Gastroesophageal sphincter (tissue), 4 donors: ENCODE results near the gene CEMIP. TPM values are rescaled to one million over a fixed set of nuclear protein-coding genes. Genes with fewer than 3 reads are reported as not detected.
A peak's percentile ranks its signal among the peaks of the same experiment; 100 is the strongest.

Experiments used
- ATAC-seq: fragments of 150-250 bp; one replicate; pipeline ENCODE4 v1.9.1; 2016; ENCODE audit warnings: mild to moderate bottlenecking, moderate library complexity
- H3K27ac ChIP-seq, 4 donors: fragments of 200-600 bp; sonication (generic) in 3 of 4; 1 replicate in 3 of 4; 2 replicates in 1 of 4; pipeline ENCODE4 v1.5.1; 2016 to 2019
- H3K27me3 ChIP-seq: fragments of 200-600 bp; sonication (generic); one replicate; pipeline ENCODE4 v1.5.1; 2019
- H3K36me3 ChIP-seq, 2 donors: fragments of 200-600 bp; sonication (generic); one replicate each; pipeline ENCODE4 v1.5.1; 2019; ENCODE audit warnings: control low read depth in 1 of 2
- H3K4me1 ChIP-seq, 3 donors: fragments of 200-600 bp; sonication (generic); 1 replicate in 2 of 3; 2 replicates in 1 of 3; pipeline ENCODE4 v1.5.1; 2016 to 2019; ENCODE audit warnings: control low read depth in 2 of 3
- H3K4me3 ChIP-seq, 2 donors: fragments of 200-600 bp; sonication (generic); one replicate each; pipeline ENCODE4 v1.5.1; 2019; ENCODE audit warnings: mild to moderate bottlenecking in 1 of 2, moderate library complexity in 1 of 2
- H3K9me3 ChIP-seq, 3 donors: fragments of 200-600 bp; sonication (generic); one replicate each; pipeline ENCODE4 v1.5.1; 2017 to 2019; ENCODE audit warnings: control low read depth in 2 of 3
- EP300 ChIP-seq: sonication (generic); formaldehyde crosslinking; IDR thresholded peaks from one replicate; pipeline ENCODE4 v1.6.1; 2017; ENCODE audit warnings: antibody characterized with exemption, mild to moderate bottlenecking
- POLR2A ChIP-seq, 2 donors: fragments of 450-650 bp; IDR thresholded peaks; one replicate each; pipeline ENCODE4 v1.6.1; 2017; ENCODE audit warnings: antibody characterized with exemption in 2 of 2, mild to moderate bottlenecking in 2 of 2, moderate library complexity in 1 of 2
- POLR2AphosphoS5 ChIP-seq: sonication (generic); formaldehyde crosslinking; IDR thresholded peaks from one replicate; pipeline ENCODE4 v1.6.1; 2017; ENCODE audit warnings: antibody characterized with exemption
- WGBS, 2 donors: methylation state at CpG; one replicate each; pipeline ENCODE4 v1.1.5; 2018; ENCODE audit warnings: low coverage in 1 of 2; 5-methylcytosine and 5-hydroxymethylcytosine counted together
- total RNA-seq, 4 donors: library from RNA; depleted of rRNA; stranded (reverse); fragments of >200 nt; gene quantifications; one replicate each; pipeline ENCODE4 v1.1.0, GENCODE V29; 2016
- TF ChIP-seq, protein P1 (sequence below), 4 experiments: fragments of 200-600 bp in 2 of 4; fragments of 450-650 bp in 2 of 4; sonication (generic) in 1 of 4; IDR thresholded peaks; one replicate each; pipeline ENCODE4 v1.5.1; 2017 to 2019; ENCODE audit warnings: antibody characterized with exemption in 4 of 4, mild to moderate bottlenecking in 2 of 4, moderate library complexity in 2 of 4

CEMIP gene
- total RNA-seq, 4 donors from 2014 or later = 0.35 to 0.54 TPM; not detected in 2

DNA sequence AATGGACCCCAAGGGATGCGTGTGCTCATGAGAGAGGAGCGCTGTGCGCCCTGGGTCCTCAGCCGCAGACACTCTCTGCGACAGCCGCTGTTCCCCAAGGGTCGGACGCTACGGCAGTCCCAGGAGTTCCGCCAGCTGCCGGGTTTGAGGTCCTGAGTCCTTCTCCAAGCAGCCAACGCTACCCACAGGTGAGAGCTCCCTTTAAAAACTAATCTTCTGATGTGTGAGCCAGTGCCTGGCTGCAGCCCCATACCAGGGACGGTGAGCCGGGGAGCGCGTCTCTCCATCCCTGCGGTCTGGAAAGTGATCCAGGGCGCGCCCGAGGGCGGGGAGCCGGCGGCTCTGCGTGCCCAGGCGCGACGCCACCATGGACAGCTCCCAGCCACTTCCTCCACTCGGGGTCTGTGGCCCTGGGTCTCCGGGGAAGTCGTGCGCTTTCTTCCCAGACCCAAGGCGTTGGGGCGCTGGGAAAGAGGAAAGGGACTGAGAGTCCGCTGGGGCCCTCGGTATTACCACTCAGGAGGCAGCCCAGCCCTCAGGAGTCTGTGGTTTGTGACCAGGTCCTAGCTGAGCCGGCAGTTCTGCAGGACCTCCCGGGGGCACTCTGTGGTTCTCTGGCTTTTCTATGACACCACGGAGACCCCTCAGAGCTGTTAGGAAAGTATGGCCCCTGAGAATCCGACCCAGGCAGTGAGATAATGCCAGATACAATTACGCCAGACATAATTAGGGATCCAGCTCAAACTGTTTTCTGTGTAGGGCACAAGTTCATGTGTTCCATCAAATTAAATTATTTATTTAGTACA, 1.4 kb downstream of the CEMIP start:
- no peak for ATAC-seq
- H3K4me3 ChIP-seq = peak overlapping the region in 1 of 2 donors; percentile 62
- TF ChIP-seq, protein P1, sequence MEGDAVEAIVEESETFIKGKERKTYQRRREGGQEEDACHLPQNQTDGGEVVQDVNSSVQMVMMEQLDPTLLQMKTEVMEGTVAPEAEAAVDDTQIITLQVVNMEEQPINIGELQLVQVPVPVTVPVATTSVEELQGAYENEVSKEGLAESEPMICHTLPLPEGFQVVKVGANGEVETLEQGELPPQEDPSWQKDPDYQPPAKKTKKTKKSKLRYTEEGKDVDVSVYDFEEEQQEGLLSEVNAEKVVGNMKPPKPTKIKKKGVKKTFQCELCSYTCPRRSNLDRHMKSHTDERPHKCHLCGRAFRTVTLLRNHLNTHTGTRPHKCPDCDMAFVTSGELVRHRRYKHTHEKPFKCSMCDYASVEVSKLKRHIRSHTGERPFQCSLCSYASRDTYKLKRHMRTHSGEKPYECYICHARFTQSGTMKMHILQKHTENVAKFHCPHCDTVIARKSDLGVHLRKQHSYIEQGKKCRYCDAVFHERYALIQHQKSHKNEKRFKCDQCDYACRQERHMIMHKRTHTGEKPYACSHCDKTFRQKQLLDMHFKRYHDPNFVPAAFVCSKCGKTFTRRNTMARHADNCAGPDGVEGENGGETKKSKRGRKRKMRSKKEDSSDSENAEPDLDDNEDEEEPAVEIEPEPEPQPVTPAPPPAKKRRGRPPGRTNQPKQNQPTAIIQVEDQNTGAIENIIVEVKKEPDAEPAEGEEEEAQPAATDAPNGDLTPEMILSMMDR (IDR thresholded peaks at IDR 0.05) = no peak
- TF ChIP-seq POLR2AphosphoS5 = no peak
- no peak for TF ChIP-seq POLR2A (IDR thresholded peaks at IDR 0.05)
- no peak for TF ChIP-seq EP300
- 11% methylated on average over 13 of the region's 40 CpGs; no CpG with 5 or more reads in 1 of the 2 donors for WGBS, 2 donors
- H3K36me3 ChIP-seq = no peaks in the 10 kb centered on the region
- peaks cover 56% of the 10 kb centered on the region for H3K27me3 ChIP-seq
- H3K4me1 ChIP-seq = peaks cover 0 to 38% (median 15%) of the 10 kb centered on the region in 3 donors
- no peak overlapping the region for H3K27ac ChIP-seq
- no peaks in the 10 kb centered on the region for H3K9me3 ChIP-seq

DNA sequence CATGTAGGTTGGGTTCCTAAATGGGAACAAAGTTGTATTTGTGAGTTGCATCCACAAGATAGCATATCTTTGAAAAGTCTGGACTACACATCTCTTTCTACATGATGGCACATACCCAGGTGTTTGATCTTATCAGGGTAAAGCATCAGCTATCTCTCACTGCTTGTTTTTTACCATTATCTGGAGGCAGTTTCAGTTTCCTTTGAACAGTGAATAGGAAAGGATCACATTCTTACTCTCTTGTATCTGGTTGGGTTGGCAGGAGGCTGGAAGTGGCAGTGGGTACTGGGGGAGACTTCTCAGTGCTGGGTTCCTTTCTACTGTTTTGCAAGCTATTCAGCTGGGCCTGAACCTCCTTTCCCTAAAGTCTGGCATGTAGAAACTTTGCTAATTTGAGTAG, 4.1 kb downstream of the CEMIP start:
- peaks cover 0 to 26% (median 15%) of the 10 kb centered on the region in 3 donors for H3K4me1 ChIP-seq
- no peaks in the 10 kb centered on the region for H3K36me3 ChIP-seq
- H3K27ac ChIP-seq = no peak overlapping the region
- no peak for TF ChIP-seq POLR2A (IDR thresholded peaks at IDR 0.05)
- no peak for TF ChIP-seq EP300
- TF ChIP-seq, protein P1 (IDR thresholded peaks at IDR 0.05) = no peak
- TF ChIP-seq POLR2AphosphoS5 = no peak
- peaks cover 52% of the 10 kb centered on the region for H3K27me3 ChIP-seq
- no peak overlapping the region for H3K4me3 ChIP-seq
- no peak for ATAC-seq
- no peaks in the 10 kb centered on the region for H3K9me3 ChIP-seq

DNA sequence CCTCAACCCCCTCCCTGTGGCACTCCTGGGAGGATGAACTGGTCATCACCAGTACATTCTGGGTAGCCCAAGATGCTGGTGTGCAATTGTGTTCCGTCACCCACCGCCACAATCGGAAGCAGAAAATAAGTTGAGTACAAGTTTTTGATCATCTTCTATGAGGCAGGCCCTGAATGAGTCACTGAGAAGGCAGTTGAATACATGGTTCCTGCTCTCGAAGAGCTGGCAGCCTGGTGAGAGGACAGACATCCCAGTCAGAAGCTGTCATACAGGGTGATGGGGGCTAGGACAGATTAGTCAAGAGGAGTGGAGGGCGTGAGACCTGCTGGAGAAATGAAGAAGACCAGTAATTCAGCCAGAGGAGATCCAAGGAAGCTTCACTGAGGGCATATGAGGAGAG, 6.2 kb downstream of the CEMIP start:
- peaks cover 32% of the 10 kb centered on the region for H3K27me3 ChIP-seq

DNA sequence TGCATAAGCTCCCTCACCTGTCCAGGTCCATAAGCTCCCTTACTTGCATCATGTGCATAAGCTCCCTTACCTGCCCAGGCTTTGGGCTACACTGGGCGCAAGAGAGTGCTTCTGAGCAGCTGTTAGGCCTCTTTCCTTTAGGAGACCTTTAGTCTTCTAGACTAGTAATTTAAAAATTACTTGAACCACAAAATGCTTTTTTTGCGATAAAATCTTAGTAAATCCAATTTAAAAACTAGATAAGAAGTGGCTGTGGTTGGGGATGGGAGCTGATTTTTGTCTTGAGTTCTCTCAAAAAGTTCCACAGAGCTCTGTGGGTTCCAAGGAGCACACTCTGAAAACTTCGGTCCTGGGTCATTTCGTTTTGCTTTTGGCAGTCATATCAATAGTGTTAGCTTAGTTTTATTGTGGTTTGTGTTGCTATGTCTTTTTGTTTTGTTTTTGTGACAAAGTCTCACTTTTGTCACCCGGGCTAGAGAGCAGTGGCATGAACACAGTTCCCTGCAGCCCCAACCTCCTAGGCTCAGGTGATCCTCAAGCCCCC, 6.7 kb downstream of the CEMIP start:
- H3K36me3 ChIP-seq = no peaks in the 10 kb centered on the region
- 90 to 92% methylated on average over 3 to 5 of the region's 5 CpGs for WGBS, 2 donors
- peaks cover 0 to under 1% (median 0%) of the 10 kb centered on the region in 3 donors for H3K4me1 ChIP-seq
- H3K4me3 ChIP-seq = no peak overlapping the region
- TF ChIP-seq EP300 (no peak), POLR2A (IDR thresholded peaks at IDR 0.05) (no peak), POLR2AphosphoS5 (no peak)
- TF ChIP-seq, protein P1 (IDR thresholded peaks at IDR 0.05) = no peak
- H3K27ac ChIP-seq = no peak overlapping the region
- ATAC-seq = no peak
- H3K27me3 ChIP-seq = peaks cover 26% of the 10 kb centered on the region
- no peaks in the 10 kb centered on the region for H3K9me3 ChIP-seq

More for the DNA sequence above, 6.2 kb downstream of the CEMIP start:
- no peak for ATAC-seq
- TF ChIP-seq EP300 (no peak), POLR2A (IDR thresholded peaks at IDR 0.05) (no peak), POLR2AphosphoS5 (no peak)
- TF ChIP-seq, protein P1 (IDR thresholded peaks at IDR 0.05) = no peak
- peaks cover 0 to 6% (median 2%) of the 10 kb centered on the region in 3 donors for H3K4me1 ChIP-seq
- no peaks in the 10 kb centered on the region for H3K9me3 ChIP-seq
- WGBS, 2 donors = 88 to 89% methylated on average over 5 of the region's 5 CpGs
- no peak overlapping the region for H3K4me3 ChIP-seq
- H3K27ac ChIP-seq = no peak overlapping the region
- H3K36me3 ChIP-seq = no peaks in the 10 kb centered on the region

DNA sequence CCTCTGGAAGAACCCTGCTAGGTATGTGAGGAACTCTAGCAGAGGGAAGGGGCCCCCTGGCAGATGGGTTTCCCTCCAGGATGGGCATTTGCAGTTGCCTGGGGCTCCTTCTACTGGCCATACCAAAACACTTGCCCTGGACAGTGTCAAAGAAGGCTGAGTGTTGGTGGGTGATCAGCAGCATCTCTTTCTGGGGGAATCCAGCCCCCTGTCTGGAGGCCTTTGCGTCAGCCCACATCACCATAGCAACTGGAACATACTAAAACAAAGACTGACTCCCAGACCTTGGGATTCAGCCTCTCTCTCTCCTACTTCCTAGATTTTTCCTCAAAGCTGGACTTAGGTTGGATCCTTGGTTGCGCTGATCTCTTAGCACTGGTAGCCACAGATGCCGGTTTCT, 8.1 kb downstream of the CEMIP start:
- H3K4me3 ChIP-seq = no peak overlapping the region
- peaks cover 13% of the 10 kb centered on the region for H3K27me3 ChIP-seq
- whole genome bisulfite sequencing, 2 donors = 60 to 87% methylated on average over 1 to 3 of the region's 3 CpGs
- no peak for TF ChIP-seq POLR2A (IDR thresholded peaks at IDR 0.05)
- no peak for TF ChIP-seq EP300
- TF ChIP-seq POLR2AphosphoS5 = no peak
- TF ChIP-seq, protein P1 (IDR thresholded peaks at IDR 0.05) = no peak
- no peak overlapping the region for H3K27ac ChIP-seq
- no peaks in the 10 kb centered on the region for H3K9me3 ChIP-seq
- H3K4me1 ChIP-seq = no peaks in the 10 kb centered on the region
- H3K36me3 ChIP-seq = no peaks in the 10 kb centered on the region
- ATAC-seq = no peak
